ENCODE data around the gene IL10. TPM values are rescaled to one million over a fixed set of nuclear protein-coding genes. Genes with fewer than 3 reads are reported as not detected.

Gene IL10
- total RNA-seq, 4 donors from 2014 or later, result 0.34 to 2.3 (median 1.6) TPM

DNA sequence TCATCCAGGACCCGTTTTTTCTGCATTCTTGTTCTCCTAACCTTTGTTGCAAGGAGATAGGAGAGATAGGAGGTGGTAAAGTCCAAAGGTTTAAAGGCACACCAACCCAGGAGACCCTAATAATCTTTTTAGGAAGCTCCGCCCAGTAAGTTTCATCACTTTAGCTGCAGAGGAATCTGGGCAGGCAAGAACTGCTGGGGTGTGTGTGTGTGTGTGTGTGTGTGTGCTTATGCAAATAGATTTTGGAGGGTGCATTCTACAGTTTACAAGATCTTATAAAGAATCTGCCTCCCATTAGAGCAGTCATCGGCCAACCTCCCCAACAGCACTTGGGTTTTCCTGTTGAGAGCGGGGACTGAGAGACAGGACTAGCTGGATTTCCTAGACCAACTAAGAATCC lies 3.9 kb upstream of the IL10 start:
- Histone ChIP-seq H3K27me3 (no peaks in the 10 kb centered on the region), H3K27ac (no peak overlapping the region), H3K4me3 (replicated peaks in 1 of 3) (no peak overlapping the region), H3K36me3 (no peaks in the 10 kb centered on the region), H3K4me1 (no peaks in the 10 kb centered on the region), H3K9me3 (no peaks in the 10 kb centered on the region)
- 74 to 75% methylated on average over 4 of the region's 4 CpGs for WGBS, 2 donors
- DNase-seq, result no peak
- intact Hi-C loops (cut with DNase I), result no loop called here
- TF ChIP-seq, protein P1, sequence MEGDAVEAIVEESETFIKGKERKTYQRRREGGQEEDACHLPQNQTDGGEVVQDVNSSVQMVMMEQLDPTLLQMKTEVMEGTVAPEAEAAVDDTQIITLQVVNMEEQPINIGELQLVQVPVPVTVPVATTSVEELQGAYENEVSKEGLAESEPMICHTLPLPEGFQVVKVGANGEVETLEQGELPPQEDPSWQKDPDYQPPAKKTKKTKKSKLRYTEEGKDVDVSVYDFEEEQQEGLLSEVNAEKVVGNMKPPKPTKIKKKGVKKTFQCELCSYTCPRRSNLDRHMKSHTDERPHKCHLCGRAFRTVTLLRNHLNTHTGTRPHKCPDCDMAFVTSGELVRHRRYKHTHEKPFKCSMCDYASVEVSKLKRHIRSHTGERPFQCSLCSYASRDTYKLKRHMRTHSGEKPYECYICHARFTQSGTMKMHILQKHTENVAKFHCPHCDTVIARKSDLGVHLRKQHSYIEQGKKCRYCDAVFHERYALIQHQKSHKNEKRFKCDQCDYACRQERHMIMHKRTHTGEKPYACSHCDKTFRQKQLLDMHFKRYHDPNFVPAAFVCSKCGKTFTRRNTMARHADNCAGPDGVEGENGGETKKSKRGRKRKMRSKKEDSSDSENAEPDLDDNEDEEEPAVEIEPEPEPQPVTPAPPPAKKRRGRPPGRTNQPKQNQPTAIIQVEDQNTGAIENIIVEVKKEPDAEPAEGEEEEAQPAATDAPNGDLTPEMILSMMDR (IDR thresholded peaks at IDR 0.05), result no peak
- no peak for TF ChIP-seq POLR2A (IDR thresholded peaks at IDR 0.05)

DNA sequence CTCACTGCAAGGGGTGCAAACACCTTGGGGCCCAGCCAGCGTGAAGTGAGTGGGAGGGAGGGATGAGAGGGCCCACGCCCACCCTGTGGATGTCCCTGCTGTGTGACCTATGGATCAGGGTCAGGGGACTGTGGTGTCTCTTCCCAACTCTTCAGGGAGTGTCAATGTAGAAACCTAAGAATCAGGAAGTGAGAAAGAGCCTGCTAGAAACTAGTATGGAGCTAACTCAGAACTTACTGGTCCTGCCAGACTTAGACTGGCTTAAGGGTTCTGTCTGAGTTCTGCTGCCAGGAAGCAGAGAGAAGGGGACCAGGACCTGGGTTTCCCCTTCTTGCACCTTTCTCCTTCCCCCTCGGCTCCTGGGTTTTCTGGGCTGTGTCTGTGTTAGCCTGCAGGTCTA lies 1.8 kb upstream of the IL10 start:
- H3K4me3 ChIP-seq (replicated peaks in 1 of 3), result no peak overlapping the region
- no peak for TF ChIP-seq POLR2A (IDR thresholded peaks at IDR 0.05)
- TF ChIP-seq, protein P1 (IDR thresholded peaks at IDR 0.05), result no peak
- H3K36me3 ChIP-seq, result no peaks in the 10 kb centered on the region
- no peaks in the 10 kb centered on the region for H3K9me3 ChIP-seq
- H3K27me3 ChIP-seq, result no peaks in the 10 kb centered on the region
- intact Hi-C loops (cut with DNase I), result no loop called here
- H3K27ac ChIP-seq, result no peak overlapping the region
- WGBS, 2 donors, result 77 to 81% methylated on average over 3 of the region's 3 CpGs
- no peak for DNase-seq
- H3K4me1 ChIP-seq, result no peaks in the 10 kb centered on the region

DNA sequence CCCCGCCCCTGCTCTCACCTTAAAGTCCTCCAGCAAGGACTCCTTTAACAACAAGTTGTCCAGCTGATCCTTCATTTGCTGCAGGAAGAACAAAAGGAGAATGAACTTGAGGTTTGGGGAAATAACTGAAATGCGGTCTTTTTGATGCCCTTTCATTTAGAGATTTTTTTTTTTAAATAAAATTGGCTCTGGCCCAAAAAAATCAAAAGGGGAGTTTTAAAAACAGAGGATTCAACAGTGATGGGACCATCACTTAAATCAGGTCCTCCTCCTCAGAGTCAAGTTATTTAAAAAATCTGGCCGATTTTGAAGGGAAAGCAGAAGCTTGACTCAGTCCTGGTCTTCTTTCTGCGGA lies 979 bp downstream of the IL10 start:
- peaks cover 0 to 4% of the 10 kb centered on the region in 2 donors for H3K4me1 ChIP-seq
- 64 to 74% methylated on average over 4 of the region's 4 CpGs for WGBS, 2 donors
- H3K36me3 ChIP-seq, result no peaks in the 10 kb centered on the region
- no peak overlapping the region for H3K4me3 ChIP-seq (replicated peaks in 1 of 3)
- H3K27ac ChIP-seq, result no peak overlapping the region
- no peaks in the 10 kb centered on the region for H3K27me3 ChIP-seq
- no peak for TF ChIP-seq POLR2A (IDR thresholded peaks at IDR 0.05)
- TF ChIP-seq, protein P1 (IDR thresholded peaks at IDR 0.05), result no peak
- intact Hi-C loops (cut with DNase I), result no loop called here
- no peak for DNase-seq
- H3K9me3 ChIP-seq, result no peaks in the 10 kb centered on the region

DNA sequence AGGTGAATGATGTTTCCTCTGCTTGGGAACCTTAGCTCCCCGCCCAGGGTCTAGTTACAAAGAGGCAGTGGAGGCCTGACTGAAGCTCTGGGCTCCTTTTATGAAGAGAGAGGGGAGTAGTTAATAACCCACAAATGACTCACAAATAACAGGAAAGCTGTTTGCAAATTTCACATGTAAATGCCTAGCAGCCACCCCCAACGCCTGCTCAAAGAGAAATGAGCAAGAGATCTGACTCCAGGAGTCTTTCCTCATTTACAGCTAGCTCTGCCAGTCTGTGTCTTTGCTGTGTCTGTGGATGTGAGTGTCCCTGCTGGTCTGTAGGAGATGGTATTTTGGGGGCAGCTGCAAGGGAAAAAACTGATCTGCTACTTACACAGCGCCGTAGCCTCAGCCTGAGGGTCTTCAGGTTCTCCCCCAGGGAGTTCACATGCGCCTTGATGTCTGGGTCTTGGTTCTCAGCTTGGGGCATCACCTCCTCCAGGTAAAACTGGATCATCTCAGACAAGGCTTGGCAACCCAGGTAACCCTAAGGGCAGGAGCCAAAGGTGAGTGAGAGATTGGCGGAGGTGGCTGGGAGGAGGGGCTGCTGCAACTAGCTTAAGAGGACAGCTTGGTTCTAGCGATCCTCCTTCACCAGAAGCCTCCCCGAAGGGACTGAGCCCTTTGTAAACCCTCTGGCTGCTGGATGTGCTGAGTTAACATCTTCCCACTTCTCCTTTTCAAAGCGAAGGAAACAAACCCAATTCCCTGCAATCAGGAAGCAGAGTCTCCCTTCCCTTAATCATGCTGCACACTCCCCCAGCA lies 1.6 kb downstream of the IL10 start, which contains the start of gene IL19:
TSS of gene IL19 (plus strand) at position 243 of the 807 bp plus-strand sequence. CDS start 65,890 bp downstream, outside the sequence.
- DNase-seq, result no peak
- 78% methylated on average over 9 of the region's 9 CpGs for WGBS, 2 donors
- no peak within 1 kb of the TSS for H3K4me3 ChIP-seq (replicated peaks in 1 of 3)
- TF ChIP-seq, protein P1 (IDR thresholded peaks at IDR 0.05), result no peak
- no peak for TF ChIP-seq POLR2A (IDR thresholded peaks at IDR 0.05)
- H3K9me3 ChIP-seq, result no peaks in the 10 kb centered on the region
- H3K36me3 ChIP-seq, result no peaks in the 10 kb centered on the region
- no peak within 1 kb of the TSS for H3K27ac ChIP-seq
- H3K27me3 ChIP-seq, result no peaks in the 10 kb centered on the region
- H3K4me1 ChIP-seq, result peaks cover 0 to 6% of the 10 kb centered on the region in 2 donors
- intact Hi-C loops (cut with DNase I), result no loop called here

DNA sequence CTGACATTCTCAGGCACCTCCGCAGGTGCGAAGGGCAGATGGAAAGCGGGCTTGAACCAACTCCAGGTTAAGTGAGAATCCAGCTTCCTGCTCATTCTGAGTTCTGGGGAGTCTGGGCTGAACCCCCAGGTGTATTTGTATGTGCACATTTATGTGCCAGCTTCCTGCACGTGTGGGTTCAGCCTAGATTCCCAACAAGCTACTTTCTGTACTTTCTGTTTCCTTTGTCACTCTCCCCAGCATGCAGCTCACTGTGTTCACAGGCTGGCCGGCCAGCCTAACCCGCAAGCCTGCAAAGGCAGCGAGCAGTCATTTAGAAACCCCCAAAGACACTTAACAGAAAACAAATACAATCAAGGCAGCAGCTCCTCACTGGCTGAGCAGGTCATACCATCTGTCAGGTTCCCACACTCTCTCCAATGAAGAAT lies 3.0 kb downstream of the IL10 start:
- TF ChIP-seq, protein P1 (IDR thresholded peaks at IDR 0.05), result no peak
- no peak for TF ChIP-seq POLR2A (IDR thresholded peaks at IDR 0.05)
- Histone ChIP-seq H3K27ac (no peak overlapping the region), H3K9me3 (no peaks in the 10 kb centered on the region), H3K27me3 (no peaks in the 10 kb centered on the region), H3K36me3 (no peaks in the 10 kb centered on the region), H3K4me3 (replicated peaks in 1 of 3) (no peak overlapping the region), H3K4me1 (peaks cover 0 to 6% of the 10 kb centered on the region in 2 donors)
- 77 to 80% methylated on average over 7 of the region's 7 CpGs for WGBS, 2 donors
- DNase-seq, result no peak
- intact Hi-C loops (cut with DNase I), result no loop called here
